NOMO-1 treated with dmso at 0.1 percent for 144 hours (cell line): ENCODE data around the gene MATN1.

Source experiments
- DNase-seq: peaks from one replicate; lab custom pipeline; 2025; ENCODE audit not compliant: unreplicated experiment; lab: John Stamatoyannopoulos, UW

The MATN1 gene

GRCh38 chr1:30732277-30732996 is 9.1 kb upstream of the MATN1 start:
- no peak for DNase-seq

- DNase-seq: no peak
Observed at GRCh38 chr1:30731806-30732276, 8.5 kb upstream of the MATN1 start.

- DNase-seq: no peak
Observed at GRCh38 chr1:30731109-30731805, 7.9 kb upstream of the MATN1 start.

- no peak for DNase-seq
Observed at GRCh38 chr1:30730346-30731108, 7.1 kb upstream of the MATN1 start.

GRCh38 chr1:30729901-30730300 is 6.5 kb upstream of the MATN1 start:
- no peak for DNase-seq

GRCh38 chr1:30728832-30729638 is 5.7 kb upstream of the MATN1 start:
- DNase-seq: no peak

- no peak for DNase-seq
Observed at GRCh38 chr1:30728340-30728739, 5.0 kb upstream of the MATN1 start.

- DNase-seq: no peak
Observed at GRCh38 chr1:30727824-30728223, 4.4 kb upstream of the MATN1 start.

- DNase-seq: no peak
Observed at GRCh38 chr1:30726773-30727684, 3.6 kb upstream of the MATN1 start.

- no peak for DNase-seq
Observed at GRCh38 chr1:30726236-30726635, 2.9 kb upstream of the MATN1 start.

- DNase-seq: no peak
Observed at GRCh38 chr1:30725450-30726095, 2.2 kb upstream of the MATN1 start.

- no peak for DNase-seq
Observed at GRCh38 chr1:30724655-30725421, 1.5 kb upstream of the MATN1 start.

- DNase-seq: no peak
Observed at GRCh38 chr1:30724175-30724574, 790 bp upstream of the MATN1 start.

GRCh38 chr1:30721812-30722537 is 1.4 kb downstream of the MATN1 start:
- DNase-seq: no peak

GRCh38 chr1:30721341-30721793 is 2.0 kb downstream of the MATN1 start:
- no peak for DNase-seq

- no peak for DNase-seq
Observed at GRCh38 chr1:30720271-30721223, 2.8 kb downstream of the MATN1 start.
